ENCODE measurements around the gene C17orf107.

The C17orf107 gene

GRCh38 chr17:4948166-4948930 is 49.0 kb downstream of the C17orf107 start, which contains the start of gene PFN1:
PFN1 (minus strand) TSS chr17:4948530; CDS start chr17:4948394, 136 bp downstream.
- peak; percentile 84 to 91 for DNase-seq (ENCODE audit: low read depth in 2 of 2)

- DNase-seq (ENCODE audit: low read depth in 2 of 2), result peak; percentile 53 to 63
Measured at GRCh38 chr17:4948931-4949320, 49.6 kb downstream of the C17orf107 start.

DNA sequence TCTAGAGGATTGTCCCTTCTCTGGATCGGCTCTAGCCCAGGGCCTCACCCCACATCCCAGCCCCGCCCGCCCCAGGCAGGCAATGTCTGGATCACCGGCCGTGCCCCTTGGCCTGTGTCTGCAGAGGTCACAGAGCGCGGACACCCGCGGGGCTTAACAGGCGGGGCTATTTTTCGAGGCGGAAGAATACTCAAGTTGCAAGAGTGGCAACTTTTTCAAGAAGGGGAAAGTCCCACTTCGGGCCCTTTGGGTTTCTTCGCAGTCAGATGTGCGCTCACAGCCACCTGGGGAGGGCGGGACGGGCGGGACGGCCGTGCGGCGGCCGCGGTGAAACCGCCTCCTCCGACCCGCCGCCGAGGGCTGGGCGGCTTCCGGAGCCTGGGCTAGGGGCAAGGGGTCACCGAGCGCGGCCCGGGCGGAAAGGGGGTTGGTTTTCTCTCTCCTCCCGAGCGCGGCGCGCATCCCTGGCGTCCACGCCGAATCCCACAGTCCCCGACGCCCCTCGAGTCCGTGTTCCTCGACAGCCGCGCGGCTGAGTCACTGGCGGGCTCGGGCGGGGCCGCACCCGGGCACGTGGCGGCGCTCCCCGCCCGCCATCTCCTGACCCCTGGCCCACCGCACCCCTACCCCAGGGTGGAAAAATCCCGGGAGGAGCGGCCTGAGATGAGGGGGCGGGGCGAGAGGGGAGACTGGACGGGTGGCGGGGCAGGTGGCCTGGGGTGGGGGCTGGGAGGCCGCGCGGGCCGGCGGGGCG is 50.2 kb downstream of the C17orf107 start:
- peak; percentile 67 to 74 for DNase-seq (ENCODE audit: low read depth in 2 of 2)

DNA sequence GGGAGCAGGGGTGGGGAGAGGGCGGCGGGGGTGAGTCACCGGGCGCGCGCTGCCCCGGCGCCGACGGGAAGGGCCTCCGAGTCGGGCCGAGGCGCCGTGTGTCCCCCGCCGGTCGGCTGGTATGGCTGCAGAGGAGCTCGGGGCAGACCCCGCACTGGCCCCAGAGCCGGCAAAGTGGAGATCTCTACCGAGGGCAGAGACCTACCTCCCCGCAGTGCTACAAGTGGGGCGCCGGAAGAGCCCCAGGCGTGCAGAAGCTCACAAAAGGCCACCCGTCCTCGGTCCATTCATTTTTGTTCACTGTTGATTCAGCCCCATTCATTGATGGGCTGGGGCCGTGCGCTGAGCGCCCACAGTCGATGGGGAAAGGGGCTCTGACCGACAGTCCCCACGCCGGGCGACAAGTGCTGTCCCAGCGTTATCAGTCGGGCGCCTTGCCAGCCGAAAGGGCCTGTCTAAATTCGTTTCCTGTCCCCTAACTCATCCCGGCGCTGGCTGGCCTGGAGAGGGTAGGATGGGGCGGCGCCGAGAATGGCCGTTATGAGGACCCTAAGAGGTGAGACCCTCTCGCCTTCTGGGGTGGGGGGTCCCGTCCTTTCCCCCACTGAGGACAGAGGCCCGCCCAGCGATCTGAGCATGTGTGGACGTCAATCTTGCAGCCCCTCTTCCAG is 50.9 kb downstream of the C17orf107 start:
- no peak for DNase-seq (ENCODE audit: low read depth in 2 of 2)

DNA sequence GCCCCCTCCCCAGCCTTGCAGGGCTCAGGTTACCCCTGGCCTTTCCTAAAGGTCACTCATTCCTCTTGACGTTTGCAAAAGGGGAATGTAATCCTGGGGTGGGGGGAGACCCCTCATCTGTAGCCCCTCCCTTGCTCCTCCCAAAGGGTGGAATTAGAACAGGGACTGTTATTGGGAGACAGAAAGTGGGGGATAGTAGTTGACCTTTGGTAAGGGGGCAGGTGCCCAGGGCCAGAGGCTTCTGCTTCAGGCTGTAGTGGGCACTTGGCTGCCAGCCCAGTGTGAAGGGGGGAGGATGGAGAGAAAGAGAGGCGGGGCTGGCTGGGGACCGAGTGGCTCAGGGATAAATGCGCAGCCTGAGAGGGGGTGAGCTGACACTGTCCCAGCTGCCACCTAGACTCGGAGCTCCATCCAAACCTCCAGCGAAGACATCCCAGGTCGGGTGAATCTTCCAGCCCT is 51.4 kb downstream of the C17orf107 start, which contains the start of gene ENO3:
TSS of gene ENO3 (plus strand) at position 374 of the 459 bp plus-strand sequence. CDS start 711 bp downstream, outside the sequence.
- DNase-seq (ENCODE audit: low read depth in 2 of 2), result no peak

GRCh38 chr17:4951486-4951885 is 52.1 kb downstream of the C17orf107 start:
- DNase-seq (ENCODE audit: low read depth in 2 of 2), result no peak

Data from activated CD4-positive, alpha-beta T cell treated with anti-CD3 and anti-CD28 coated beads for 24 hours (primary cell).